HG03045 (cell line): ENCODE measurements around the gene METTL17.
"Not testable (repeated sequence)": the region's sequence is repeated elsewhere in the genome, so short reads cannot be mapped to it uniquely, and the experiment has no call there.

ENCODE experiments used
- ATAC-seq: cut with Tn5 transposase; IDR thresholded peaks from one replicate; pipeline ENCODE4 v1.9.1; 2021; ENCODE audit warnings: mild to moderate bottlenecking, moderate library complexity; ENCODE audit not compliant: unreplicated experiment

METTL17 gene, protein sequence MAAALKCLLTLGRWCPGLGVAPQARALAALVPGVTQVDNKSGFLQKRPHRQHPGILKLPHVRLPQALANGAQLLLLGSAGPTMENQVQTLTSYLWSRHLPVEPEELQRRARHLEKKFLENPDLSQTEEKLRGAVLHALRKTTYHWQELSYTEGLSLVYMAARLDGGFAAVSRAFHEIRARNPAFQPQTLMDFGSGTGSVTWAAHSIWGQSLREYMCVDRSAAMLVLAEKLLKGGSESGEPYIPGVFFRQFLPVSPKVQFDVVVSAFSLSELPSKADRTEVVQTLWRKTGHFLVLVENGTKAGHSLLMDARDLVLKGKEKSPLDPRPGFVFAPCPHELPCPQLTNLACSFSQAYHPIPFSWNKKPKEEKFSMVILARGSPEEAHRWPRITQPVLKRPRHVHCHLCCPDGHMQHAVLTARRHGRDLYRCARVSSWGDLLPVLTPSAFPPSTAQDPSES

DNA sequence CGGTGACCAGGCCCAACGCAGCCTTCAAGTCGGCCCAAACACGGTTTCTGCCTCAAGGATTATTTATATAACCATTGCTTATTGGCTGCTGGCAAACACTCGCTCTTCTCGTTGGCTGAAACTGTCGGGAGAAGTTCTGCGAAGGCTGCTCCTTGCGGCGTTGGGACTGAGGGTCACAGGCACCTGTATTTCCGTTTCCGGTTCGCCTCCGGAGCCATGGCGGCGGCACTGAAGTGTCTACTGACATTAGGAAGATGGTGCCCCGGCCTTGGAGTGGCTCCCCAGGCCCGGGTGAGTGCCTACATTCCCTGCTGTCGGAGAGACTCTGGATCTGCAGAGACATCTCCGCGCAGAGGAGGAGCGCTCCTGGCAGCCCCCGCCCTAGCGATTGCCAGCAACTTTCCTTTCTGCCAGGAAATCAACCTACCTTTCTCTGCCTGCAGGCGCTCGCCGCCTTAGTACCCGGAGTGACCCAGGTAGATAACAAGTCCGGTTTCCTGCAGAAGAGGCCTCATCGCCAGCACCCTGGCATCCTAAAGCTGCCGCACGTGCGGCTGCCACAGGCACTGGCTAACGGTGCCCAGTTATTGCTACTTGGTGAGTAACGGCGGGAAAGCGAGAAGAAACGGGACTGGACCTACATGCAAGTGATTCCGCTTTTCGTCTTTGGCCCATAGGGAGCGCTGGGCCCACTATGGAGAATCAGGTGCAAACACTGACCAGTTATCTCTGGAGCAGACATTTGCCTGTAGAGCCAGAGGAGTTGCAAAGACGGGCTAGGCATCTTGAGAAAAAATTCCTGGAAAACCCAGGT lies at the start of gene METTL17:
METTL17 (plus strand) TSS at position 194 of the 814 bp plus-strand sequence; CDS start at position 217, 23 bp downstream.
- peak; percentile 97 for ATAC-seq

DNA sequence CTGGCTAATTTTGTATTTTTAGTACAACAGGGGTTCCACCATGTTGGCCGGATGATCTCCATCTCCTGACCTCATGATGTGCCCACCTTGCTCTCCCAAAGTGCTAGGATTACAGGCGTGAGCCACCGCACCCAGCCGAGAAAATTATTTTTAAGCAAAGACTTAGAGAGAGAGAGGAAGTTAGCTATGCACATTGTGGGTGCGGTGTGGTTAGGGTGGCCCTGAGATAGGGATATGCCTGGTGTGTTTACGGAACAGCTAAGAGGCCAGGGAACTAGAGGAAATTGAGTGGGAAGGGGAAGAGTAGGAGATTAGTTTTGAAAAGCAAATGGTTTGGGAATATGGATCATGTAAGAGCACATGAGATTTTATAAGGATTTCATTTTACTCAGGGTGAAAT lies 44.6 kb upstream of the METTL17 start:
- not testable (repeated sequence) for ATAC-seq

DNA sequence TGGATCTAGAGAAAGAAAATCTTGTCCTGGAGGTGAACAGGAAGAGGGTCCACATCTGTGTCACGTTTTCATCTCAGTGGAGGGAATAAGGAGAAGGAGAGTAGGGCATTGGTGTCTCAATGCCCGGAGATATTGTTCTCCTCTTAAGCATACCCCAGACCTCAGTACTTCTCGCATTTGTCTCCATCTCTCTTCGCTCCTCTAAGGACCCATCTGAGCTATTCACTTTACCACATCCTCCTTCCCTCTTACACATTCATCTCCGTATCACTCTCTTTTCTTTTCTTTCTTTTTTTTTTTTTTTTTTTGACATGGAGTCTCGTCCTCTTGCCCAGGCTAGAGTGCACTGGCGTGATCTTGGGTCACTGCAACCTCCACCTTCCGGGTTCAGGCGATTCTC lies 43.1 kb upstream of the METTL17 start:
- not testable (repeated sequence) for ATAC-seq

DNA sequence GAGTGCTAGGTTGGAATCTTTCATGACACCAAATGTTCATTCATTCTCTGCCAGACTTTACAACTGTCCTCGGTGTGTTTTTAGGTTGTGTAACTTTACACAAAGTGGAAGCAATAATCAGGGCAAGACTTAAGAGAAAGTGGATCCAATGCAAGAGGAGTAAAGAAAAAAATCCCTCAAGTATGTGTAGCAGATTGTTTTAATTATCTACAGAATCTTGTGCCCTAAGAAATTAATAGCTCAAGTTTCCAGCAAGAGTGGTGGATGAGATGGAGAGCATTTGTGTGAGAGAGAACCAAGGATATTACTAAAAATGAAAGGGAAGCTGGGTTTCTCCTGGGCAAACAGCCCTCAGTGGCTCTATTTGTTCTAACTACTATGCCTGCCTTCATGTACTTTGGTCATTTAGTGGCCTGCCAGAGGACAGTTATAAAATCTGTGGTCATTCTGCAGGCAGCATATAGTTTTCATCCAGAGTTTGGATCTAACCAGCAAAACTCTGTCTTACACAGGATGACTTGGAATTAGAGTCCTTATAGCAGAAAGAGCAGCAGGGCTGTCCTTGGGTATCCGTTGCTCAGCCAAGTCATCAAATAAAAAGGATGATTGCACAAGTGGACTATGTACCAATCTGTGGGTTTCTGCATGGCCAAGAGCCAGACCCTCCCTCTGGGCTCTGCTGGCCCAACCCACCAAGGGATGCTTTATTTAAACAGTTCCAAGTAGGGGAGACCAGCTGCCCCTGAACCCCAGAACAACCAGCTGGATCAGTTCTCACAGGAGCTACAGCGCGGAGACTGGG lies 34.8 kb upstream of the METTL17 start, which contains the start of gene RNASE2:
RNASE2 (plus strand) TSS at position 752 of the 802 bp plus-strand sequence. CDS start 285 bp downstream, outside the sequence.
- not testable (repeated sequence) for ATAC-seq

DNA sequence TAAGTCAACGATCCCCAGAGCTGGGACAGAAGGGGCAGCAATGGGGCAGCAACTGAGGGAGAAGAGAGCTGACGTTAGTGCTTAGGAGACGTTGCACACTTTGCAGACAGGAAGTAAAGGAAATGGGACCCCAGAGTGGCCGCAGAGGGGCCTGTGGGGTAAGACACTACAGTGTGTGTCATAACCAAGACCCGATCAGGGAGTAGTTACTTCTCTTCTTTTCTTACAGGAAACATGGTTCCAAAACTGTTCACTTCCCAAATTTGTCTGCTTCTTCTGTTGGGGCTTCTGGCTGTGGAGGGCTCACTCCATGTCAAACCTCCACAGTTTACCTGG lies 34.3 kb upstream of the METTL17 start:
- not testable (repeated sequence) for ATAC-seq

DNA sequence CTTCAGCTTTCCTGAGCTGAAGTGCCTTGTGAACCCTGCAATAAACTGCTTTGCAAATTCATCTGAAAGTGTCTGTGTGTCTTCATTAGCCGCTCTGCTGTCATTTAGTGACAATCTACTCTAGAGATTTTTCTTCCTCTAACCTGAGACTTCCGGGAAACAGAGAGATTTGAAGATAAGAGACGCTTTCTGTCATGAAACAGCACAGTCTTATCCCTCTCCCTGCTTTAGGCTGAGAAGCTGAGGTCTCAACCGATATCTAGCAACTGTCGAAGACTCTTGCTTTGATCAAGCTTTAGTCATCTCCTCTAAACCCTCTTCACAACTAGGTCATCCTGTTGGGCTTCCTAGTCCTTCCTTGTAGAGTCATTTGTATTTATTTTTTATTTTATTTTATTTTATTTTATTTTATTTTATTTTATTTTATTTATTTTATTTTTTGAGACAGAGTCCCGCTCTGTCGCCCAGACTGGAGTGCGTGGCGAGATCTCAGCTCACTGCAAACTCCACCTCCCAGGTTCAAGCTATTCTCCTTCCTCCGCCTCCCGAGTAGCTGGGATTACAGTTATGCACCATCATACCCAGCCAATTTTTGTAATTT lies 33.3 kb upstream of the METTL17 start:
- ATAC-seq: no peak

DNA sequence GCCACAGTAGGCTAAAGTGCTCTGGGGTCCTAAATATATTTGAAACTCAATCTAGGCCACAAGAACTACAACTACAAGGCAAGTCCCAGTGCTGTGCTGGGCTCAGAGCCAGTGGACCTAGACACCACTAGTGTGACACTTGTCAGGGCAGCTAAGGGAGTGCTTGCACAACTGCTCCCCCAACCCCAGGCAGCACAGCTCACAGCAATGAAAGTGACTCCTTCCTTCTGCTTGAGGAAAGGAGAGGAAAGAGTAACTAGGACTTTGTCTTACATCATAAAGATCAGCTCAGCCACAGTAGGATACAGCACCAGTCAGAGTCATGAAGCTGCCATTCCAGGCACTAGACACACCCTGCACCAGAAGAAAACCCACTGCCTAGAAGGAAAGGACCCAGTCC lies 30.8 kb upstream of the METTL17 start:
- not testable (repeated sequence) for ATAC-seq

DNA sequence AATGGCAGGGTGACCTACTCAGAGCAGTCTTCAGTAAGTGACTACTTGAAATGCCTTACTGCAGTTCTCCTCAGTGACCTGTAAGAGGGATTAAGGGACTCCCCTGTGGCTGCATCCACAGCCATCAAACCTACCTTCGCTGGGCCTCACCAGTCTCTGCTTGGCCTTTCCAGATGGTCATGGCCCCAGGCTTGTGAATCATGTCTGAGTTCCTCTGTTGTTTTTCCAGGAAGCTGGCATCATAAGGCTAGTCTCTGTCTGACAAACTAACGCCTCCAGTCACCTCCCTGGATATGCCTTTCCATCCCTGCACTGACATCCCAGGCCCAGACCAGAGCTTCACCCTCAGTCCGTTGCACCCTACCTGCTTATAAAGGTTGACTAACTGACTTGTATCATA lies 20.4 kb upstream of the METTL17 start:
- no peak for ATAC-seq

DNA sequence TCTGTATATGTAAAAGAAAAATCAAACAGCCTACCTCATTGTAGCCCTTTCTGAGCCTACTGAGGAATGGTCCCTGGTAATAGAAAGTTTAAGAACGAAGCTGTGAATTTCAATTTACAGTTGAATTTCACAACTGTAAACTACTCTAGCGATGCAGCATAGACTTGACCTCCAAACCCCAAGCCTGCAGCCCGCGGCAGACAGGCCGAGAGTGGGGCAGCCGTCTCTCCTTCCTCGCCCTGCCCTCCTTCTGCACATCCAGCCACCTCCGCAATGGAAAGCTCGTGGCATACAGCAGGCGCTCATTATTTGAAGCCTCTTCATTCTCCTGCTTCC lies 19.2 kb upstream of the METTL17 start:
- no peak for ATAC-seq

DNA sequence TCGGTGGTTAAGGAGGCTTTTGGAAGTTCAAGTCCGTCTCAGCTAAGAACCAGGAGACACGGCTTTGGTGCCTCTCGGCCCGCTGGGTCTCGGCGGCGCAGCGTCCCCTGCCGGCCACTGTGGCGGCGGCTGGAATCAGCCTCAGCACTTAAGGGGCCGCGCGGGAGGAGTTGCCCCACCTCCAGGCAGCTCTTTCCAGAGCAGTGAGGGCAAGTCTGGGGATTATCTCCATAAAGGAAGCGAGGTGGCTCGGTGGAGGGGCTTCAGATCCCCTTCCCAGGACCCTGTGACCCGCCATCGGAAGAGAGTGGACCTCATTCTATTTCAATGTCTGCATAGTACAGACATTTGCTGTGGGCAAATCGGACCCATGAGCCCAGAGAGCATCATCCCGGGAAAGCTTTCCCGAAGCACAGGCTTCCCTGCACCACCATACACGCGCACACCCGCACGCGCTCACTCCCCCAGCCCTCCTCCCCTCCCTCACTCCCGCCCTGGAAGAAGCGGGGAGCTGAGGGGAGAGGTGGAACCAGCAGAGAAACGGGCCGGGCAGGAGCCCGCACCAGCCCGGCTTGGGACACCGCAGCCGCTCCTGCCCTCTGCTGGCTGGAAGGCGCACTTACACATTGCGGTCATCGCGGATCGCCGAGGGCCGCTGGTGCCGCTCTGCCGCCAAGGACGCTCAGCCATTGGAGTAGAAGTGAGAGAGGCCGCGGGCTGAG lies 18.6 kb upstream of the METTL17 start:
- peak; percentile 91 for ATAC-seq

DNA sequence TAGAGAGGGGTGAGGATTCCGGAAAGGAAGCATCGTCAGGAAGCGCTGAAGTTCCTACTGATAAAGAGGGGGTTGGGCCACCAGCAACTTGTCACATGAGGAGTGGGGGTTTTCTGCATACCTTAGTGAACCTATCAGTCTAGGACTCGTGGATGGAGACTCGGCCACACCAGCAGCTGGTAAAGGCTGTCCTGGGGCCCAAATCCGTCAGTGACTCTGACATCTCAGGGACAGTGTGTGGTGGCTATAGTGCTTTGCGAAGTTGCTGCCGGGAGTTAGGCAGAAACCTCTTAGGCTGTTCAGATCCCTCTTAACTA lies 18.1 kb upstream of the METTL17 start:
- peak; percentile 25 for ATAC-seq

DNA sequence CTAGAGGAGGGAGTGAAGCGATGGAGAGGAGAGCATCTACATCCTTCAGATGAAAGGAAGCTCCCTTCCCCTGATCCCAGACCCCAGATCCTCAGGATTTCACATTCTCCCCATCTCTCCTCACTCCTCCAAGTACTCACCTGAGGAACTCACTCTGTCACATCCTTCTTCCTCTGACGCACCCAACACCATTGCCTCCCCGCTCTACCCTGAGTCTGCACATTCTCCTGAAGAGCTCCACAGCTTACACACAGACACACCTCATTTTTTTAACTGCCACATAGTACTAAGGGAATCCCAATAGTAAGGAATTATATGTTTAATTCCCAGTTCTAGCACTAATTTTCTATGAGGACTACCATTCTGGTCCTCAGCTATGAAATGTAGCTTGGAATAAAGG lies 16.3 kb upstream of the METTL17 start:
- ATAC-seq: no peak

DNA sequence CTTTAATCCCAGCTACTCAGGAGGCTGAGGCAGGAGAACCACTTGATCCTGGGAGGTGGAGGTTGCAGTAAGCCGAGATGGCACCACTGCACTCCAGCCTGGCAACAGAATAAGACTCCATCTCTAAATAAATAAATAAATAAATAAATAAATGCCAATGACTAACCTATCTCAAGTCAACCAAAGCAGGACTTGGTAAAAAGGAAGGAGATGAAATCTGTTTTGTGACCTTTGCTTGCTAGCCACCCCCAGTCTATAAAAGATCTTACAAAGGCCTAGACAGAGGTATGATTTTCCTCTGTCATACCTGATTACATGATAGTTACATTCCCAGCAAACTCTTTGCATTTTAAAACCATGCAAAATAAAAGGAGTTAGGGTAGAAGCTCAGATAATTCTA lies 13.5 kb upstream of the METTL17 start:
- no peak for ATAC-seq

DNA sequence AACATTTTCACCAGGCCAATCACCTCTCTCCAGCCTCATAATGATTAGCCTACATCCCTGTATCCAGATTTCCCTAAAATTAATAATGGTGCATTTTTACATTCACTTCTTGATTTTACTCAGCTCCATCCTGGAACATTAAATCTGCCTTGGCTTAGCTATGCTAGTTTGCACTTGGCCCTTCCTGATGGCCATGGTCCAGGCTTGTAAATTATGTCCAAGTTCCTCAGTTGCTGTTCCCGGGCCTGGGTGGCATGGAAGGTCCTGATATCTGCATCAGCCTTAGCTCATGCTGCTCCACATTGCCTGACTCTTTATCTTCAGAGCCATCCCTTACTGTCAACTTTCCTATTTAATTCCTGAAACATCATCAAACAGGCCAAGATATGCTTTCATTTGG lies 11.1 kb upstream of the METTL17 start:
- ATAC-seq: no peak

DNA sequence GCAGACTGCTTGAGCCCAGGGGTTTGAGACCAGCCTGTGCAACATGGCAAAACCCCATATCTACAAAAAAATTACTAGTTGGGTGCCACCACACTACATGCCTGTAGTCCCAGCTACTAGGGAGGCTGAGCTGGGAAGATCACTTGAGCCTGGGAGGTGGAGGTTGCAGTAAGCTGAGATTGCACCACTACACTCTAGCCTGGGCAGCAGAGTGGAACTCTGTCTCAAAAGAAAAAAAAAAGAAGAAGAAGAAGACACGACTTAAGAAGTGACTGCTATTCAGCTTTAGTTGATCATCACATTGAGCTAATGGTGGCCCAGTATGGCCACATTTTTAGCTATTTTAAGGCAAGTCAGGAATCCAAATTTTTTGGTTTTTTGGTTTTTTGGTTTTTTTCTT lies 8.9 kb upstream of the METTL17 start:
- no peak for ATAC-seq

DNA sequence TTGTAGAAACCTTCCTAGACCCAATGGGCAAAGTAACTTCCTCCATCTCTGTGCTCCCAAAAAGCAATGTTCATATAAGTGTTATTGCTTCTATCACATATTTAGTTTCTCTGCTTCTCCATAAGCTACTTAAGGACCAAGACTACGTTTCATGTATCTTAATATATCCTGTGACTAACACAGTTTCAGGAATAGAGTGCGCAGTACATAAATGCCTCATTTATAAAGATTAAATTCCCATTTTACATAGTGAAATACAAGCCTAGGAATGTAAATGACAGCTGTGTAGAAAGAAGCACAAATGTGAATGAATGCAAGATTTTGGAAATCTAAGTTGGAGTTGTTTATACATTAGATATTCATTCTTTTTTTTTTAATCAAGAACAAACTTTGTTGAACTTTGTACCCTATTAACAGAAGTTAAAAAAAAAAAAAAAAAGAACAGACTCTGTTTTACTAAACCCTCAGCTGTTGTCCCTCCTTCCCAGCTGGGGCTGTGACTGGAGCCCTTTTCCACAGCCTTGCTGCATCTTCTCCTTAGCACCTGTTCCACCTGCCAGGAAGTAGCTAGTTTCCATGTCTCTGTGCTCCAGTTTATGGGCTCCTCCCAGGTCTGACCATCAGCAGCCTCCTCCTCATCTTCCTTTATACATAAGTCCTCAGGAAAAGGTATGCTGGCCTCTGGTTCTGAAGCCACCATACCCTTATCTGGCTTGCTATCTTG lies 7.0 kb upstream of the METTL17 start:
- ATAC-seq: no peak

DNA sequence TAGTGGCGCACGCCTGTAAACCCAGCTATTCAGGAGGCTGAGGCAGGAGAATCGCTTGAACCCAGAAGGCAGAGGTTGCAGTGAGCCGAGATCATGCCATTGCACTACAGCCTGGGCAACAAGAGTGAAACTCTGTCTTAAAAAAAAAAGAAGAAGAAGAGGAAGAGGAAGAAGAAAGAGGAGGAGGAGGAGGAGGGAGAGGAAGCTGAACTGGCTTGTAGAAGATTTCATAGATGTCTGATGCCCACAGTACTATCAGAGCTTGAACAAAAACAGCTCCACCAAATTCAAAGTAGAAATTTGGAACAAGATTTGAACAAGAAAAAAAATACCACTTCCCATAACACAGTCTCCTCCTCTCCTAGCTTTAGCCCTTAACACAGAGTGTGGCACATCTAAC lies 4.1 kb upstream of the METTL17 start:
- not testable (repeated sequence) for ATAC-seq

DNA sequence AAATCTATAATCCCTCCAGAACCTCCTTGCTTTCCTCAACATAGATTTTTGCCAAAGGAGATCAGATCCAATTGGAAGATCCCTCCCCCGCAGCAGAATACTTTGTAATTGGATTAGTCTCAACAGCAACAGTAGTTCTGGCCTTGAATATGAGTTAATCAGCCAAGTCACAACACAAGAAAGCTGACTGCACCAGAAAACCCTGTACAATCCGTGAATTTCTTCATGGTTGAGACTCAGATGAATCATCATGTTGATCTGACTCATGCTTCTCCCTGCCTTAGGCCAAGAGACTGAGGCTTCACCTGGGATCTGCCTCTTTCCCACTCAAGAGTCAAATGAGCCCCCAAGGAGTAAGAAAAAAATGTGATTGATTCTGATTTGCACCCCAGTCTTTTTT lies 3.0 kb upstream of the METTL17 start:
- no peak for ATAC-seq

DNA sequence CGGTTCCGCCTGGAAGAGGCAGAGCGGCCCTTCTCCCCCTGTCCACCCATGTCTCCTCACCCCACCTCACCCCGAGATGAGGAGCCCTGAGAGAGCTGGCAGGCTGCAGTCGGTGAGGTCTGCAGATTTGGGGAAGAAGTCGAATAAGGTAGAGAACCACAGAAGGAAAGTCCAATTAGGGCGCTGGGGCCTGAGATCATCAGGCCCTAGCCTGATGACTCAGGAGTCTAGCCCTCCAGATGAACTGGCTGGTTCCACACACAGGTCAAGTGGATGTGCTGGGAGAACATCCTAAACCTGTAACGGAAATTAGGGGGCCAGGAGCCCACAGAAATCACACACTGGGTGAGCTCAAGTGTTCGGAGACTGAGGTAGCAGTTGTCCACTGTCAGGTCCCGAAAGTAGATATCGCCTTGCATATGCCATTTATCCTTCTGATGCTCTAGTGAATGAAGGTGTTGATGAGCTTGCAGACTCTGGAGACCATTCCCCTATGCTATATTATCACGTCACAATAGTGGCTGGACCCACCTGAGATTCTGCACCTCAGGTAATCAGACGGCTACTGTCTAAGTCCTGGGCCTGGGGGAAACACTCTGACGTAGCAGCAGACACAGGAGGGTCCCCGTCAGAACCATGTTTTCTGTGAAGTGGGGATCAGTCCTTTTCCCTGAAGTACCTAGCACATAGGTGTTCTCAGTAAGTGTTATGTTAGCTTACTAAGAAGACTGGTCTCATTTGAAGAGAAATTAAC lies 886 bp upstream of the METTL17 start:
- no peak for ATAC-seq
